ENCODE measurements around the gene ENPP3. TPM values are rescaled to one million over a fixed set of nuclear protein-coding genes. Genes with fewer than 3 reads are reported as not detected.
A peak's percentile ranks its signal among the peaks of the same experiment; 100 is the strongest.
"Not testable (repeated sequence)": the region's sequence is repeated elsewhere in the genome, so short reads cannot be mapped to it uniquely, and the experiment has no call there.

ENPP3 gene
- total and polyA plus RNA-seq, 9 of the 15 experiments (the other 6 are each of a cell fraction or from before 2014, with no cell fraction given): 14.0 to 32.8 (median 21.6) TPM

DNA sequence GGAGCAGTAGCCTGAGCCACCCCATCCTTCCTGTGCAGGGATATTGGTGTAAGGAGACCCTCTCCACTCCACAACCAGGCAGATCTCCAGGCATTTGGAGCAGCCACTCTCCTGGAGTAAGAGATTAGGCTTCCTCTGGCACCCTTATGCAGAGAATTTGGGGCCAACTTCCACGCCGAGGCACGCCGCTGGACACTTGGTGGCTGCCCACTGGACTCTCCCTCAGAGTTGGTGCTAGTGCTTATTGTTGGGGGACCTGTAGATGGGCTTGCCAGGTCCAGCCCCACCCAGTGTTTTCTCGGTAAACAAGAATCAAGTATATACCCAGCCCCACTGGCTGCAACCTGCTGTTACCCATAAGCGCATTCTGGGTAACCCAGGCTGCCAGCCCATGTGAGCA is 78.5 kb downstream of the ENPP3 start:
- BruUV-seq (replicated peaks); H3K9me3 ChIP-seq (replicated peaks; ENCODE audit: control insufficient read depth, insufficient read depth, low read depth, low read length); H3K27ac ChIP-seq (ENCODE audit: extremely low read depth, low read depth, low read length); FAIRE-seq; H3K9me1 ChIP-seq (ENCODE audit: control insufficient read depth, insufficient read depth, low read length); H3K4me3 ChIP-seq; H3K27me3 ChIP-seq (ENCODE audit: control insufficient read depth in 2 of 2, insufficient read depth in 2 of 2, low read length in 2 of 2); in situ Hi-C loops (cut with MboI); POLR2A ChIA-PET; H2AFZ ChIP-seq (ENCODE audit: low read depth, low read length); H3K79me2 ChIP-seq (ENCODE audit: control insufficient read depth, insufficient read depth, low read length); intact Hi-C loops (cut with micrococcal nuclease); H4K20me1 ChIP-seq (replicated peaks; ENCODE audit: control insufficient read depth, insufficient read depth, low read length); CTCF ChIA-PET (ENCODE audit: low intra/inter-chr PET ratio); H3K36me3 ChIP-seq (ENCODE audit: control insufficient read depth, insufficient read depth, low read length); H3K4me2 ChIP-seq (ENCODE audit: insufficient read depth, low read length); DNase-seq (ENCODE audit: extremely low read depth in 1 of 4, low spot score in 3 of 4); H3K4me1 ChIP-seq (replicated peaks in 1 of 2; ENCODE audit: control insufficient read depth in 2 of 2, insufficient read depth in 2 of 2, low read length in 2 of 2); H3K9ac ChIP-seq (ENCODE audit: insufficient read depth in 1 of 2, low read depth in 2 of 2, low read length in 2 of 2): not testable (repeated sequence)
- WGBS (ENCODE audit: insufficient coverage, low coverage, missing lambda C conversion rate): 46% methylated on average over 5 of the region's 6 CpGs
- peak; percentile 48; the same call in 1 of the 3 replicates for ATAC-seq

DNA sequence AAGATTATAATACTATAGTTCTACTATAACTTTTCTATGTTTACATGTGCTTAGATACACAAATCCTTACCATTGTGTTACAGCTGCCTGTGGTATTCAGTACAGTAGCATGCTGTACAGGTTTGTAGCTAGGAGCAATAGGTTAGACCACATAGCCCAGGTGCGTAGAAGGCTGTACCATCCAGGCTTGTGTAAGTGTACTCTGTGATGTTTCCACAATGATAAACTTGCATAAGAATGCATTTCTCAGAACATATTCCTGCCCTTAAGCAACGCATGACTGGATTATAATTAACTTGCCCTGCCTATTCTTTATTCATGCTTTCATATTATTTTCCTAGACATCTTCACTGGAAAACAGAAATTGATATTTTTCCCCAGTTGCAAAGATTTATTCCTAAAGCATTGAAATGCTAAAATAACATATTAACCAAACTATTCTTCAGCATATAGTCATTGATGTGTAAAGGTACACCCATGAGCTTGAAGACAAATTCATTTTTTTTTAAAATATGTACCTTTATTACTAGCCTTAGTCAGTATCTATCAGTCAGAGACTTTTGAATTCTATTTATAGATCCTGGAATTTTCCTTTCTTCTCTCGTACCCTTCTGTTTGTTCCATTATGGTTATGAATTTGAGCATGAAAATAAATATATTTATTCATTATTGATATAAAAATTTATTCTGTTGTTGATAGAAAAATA is 80.9 kb downstream of the ENPP3 start:
- FAIRE-seq (no peak), DNase-seq (ENCODE audit: extremely low read depth in 1 of 4, low spot score in 3 of 4) (no peak), ATAC-seq (no peak)
- Histone ChIP-seq H3K9me1 (ENCODE audit: control insufficient read depth, insufficient read depth, low read length) (no peaks in the 10 kb centered on the region), H3K9me3 (replicated peaks; ENCODE audit: control insufficient read depth, insufficient read depth, low read depth, low read length) (no peaks in the 10 kb centered on the region), H3K36me3 (ENCODE audit: control insufficient read depth, insufficient read depth, low read length) (peaks cover 12% of the 10 kb centered on the region; the same call in 1 of the 3 replicates), H3K79me2 (ENCODE audit: control insufficient read depth, insufficient read depth, low read length) (no peaks in the 10 kb centered on the region), H3K4me3 (no peak overlapping the region), H2AFZ (ENCODE audit: low read depth, low read length) (no peak overlapping the region), H3K27me3 (ENCODE audit: control insufficient read depth in 2 of 2, insufficient read depth in 2 of 2, low read length in 2 of 2) (no peaks in the 10 kb centered on the region), H4K20me1 (replicated peaks; ENCODE audit: control insufficient read depth, insufficient read depth, low read length) (no peaks in the 10 kb centered on the region), H3K4me1 (replicated peaks in 1 of 2; ENCODE audit: control insufficient read depth in 2 of 2, insufficient read depth in 2 of 2, low read length in 2 of 2) (no peaks in the 10 kb centered on the region), H3K9ac (ENCODE audit: insufficient read depth in 1 of 2, low read depth in 2 of 2, low read length in 2 of 2) (no peak overlapping the region), H3K4me2 (ENCODE audit: insufficient read depth, low read length) (no peak overlapping the region), H3K27ac (ENCODE audit: extremely low read depth, low read depth, low read length) (no peak overlapping the region)
- intact Hi-C loops (cut with micrococcal nuclease): no loop called here
- in situ Hi-C loops (cut with MboI): no loop called here
- 75% methylated on average over 3 of the region's 3 CpGs for WGBS (ENCODE audit: insufficient coverage, low coverage, missing lambda C conversion rate)
- POLR2A ChIA-PET: interaction anchor here (2.0 kb wide), 1 partner anchor 10 kb away, joined by 7 read pairs; no protein-coding TSS in a partner anchor
- CTCF ChIA-PET (ENCODE audit: low intra/inter-chr PET ratio): no interaction called here
- BruUV-seq (replicated peaks): no TSS peak
- TF ChIP-seq CCAR2 (IDR thresholded peaks at IDR 0.05; ENCODE audit: low read depth, low read length): no peak
- TF ChIP-seq, protein P1, sequence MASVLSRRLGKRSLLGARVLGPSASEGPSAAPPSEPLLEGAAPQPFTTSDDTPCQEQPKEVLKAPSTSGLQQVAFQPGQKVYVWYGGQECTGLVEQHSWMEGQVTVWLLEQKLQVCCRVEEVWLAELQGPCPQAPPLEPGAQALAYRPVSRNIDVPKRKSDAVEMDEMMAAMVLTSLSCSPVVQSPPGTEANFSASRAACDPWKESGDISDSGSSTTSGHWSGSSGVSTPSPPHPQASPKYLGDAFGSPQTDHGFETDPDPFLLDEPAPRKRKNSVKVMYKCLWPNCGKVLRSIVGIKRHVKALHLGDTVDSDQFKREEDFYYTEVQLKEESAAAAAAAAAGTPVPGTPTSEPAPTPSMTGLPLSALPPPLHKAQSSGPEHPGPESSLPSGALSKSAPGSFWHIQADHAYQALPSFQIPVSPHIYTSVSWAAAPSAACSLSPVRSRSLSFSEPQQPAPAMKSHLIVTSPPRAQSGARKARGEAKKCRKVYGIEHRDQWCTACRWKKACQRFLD (CRISPR knock-in tag; IDR thresholded peaks at IDR 0.05): no peak
- TF ChIP-seq, protein P2, sequence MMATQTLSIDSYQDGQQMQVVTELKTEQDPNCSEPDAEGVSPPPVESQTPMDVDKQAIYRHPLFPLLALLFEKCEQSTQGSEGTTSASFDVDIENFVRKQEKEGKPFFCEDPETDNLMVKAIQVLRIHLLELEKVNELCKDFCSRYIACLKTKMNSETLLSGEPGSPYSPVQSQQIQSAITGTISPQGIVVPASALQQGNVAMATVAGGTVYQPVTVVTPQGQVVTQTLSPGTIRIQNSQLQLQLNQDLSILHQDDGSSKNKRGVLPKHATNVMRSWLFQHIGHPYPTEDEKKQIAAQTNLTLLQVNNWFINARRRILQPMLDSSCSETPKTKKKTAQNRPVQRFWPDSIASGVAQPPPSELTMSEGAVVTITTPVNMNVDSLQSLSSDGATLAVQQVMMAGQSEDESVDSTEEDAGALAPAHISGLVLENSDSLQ (IDR thresholded peaks at IDR 0.05): no peak
- TF ChIP-seq ZNF124 (CRISPR knock-in tag; IDR thresholded peaks at IDR 0.05): no peak
- TF ChIP-seq KAT7 (CRISPR knock-in tag; IDR thresholded peaks at IDR 0.05; ENCODE audit: borderline replicate concordance): no peak
- no peak for TF ChIP-seq SMARCE1 (IDR thresholded peaks at IDR 0.05)
- TF ChIP-seq MECOM (CRISPR knock-in tag; IDR thresholded peaks at IDR 0.05): no peak
- TF ChIP-seq, protein P3, sequence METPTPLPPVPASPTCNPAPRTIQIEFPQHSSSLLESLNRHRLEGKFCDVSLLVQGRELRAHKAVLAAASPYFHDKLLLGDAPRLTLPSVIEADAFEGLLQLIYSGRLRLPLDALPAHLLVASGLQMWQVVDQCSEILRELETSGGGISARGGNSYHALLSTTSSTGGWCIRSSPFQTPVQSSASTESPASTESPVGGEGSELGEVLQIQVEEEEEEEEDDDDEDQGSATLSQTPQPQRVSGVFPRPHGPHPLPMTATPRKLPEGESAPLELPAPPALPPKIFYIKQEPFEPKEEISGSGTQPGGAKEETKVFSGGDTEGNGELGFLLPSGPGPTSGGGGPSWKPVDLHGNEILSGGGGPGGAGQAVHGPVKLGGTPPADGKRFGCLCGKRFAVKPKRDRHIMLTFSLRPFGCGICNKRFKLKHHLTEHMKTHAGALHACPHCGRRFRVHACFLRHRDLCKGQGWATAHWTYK (CRISPR knock-in tag; IDR thresholded peaks at IDR 0.05): no peak
- TF ChIP-seq, protein P4, sequence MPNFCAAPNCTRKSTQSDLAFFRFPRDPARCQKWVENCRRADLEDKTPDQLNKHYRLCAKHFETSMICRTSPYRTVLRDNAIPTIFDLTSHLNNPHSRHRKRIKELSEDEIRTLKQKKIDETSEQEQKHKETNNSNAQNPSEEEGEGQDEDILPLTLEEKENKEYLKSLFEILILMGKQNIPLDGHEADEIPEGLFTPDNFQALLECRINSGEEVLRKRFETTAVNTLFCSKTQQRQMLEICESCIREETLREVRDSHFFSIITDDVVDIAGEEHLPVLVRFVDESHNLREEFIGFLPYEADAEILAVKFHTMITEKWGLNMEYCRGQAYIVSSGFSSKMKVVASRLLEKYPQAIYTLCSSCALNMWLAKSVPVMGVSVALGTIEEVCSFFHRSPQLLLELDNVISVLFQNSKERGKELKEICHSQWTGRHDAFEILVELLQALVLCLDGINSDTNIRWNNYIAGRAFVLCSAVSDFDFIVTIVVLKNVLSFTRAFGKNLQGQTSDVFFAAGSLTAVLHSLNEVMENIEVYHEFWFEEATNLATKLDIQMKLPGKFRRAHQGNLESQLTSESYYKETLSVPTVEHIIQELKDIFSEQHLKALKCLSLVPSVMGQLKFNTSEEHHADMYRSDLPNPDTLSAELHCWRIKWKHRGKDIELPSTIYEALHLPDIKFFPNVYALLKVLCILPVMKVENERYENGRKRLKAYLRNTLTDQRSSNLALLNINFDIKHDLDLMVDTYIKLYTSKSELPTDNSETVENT (CRISPR knock-in tag; IDR thresholded peaks at IDR 0.05): no peak
